SU-DHL-6 (cell line): ENCODE measurements around the gene APLN.

ENCODE experiments used
- CTCF ChIP-seq: fragments of 200-600 bp; sonication (generic); IDR thresholded peaks from one replicate; pipeline ENCODE4 v1.5.1; 2017; ENCODE audit warnings: antibody characterized with exemption, mild to moderate bottlenecking, low read length, moderate library complexity; ENCODE audit not compliant: insufficient read depth, poor library complexity, severe bottlenecking
- EZH2phosphoT487 ChIP-seq: fragments of 200-600 bp; sonication (generic), shearing (Covaris generic); conservative IDR thresholded peaks from 2 replicates; pipeline ENCODE4 v1.6.1; 2018; ENCODE audit warnings: mild to moderate bottlenecking, antibody characterized with exemption, low read length, moderate library complexity, mixed read lengths

DNA sequence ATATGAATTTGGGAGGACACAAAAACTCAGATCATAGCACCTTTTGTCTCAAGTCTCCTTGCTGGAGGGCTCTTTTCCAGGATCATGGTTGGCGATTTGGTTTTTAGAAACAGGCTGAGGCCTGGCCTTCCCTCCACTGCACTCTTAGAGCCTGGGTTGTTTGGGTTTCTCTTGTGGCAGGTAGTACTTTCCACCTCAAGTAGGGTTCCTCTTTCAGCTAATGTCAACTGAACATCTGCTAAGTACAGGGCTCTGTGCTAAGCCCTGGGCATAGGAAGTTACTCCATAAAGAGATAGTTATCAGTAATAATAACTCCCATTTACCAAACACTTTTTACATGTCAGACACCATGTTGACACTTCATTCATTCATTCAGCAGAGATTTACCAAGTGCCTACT lies 28.2 kb upstream of the APLN start:
- TF ChIP-seq CTCF (no peak), EZH2phosphoT487 (no peak)
